ENCODE results near the gene ARHGAP18.

ARHGAP18 gene

GRCh38 chr6:129648819-129649491 lies 61.0 kb downstream of the ARHGAP18 start:
- Histone ChIP-seq H3K4me3 (ENCODE audit: low read depth in 1 of 5, low read length in 5 of 5) (no peak overlapping the region), H3K9me3 (ENCODE audit: control insufficient read depth in 5 of 5, low read length in 5 of 5) (no peaks in the 10 kb centered on the region), H3K27me3 (ENCODE audit: control insufficient read depth in 5 of 5, insufficient read depth in 4 of 5, low read length in 5 of 5) (no peaks in the 10 kb centered on the region), H3K9ac (ENCODE audit: low read length in 5 of 5) (no peak overlapping the region), H3K4me1 (ENCODE audit: control insufficient read depth in 5 of 5, insufficient read depth in 5 of 5, low read length in 5 of 5) (peaks cover 3 to 58% (median 29%) of the 10 kb centered on the region in 5 donors), H3K27ac (ENCODE audit: low read depth, low read length) (peak overlapping the region; percentile 8), H3K36me3 (ENCODE audit: control insufficient read depth in 5 of 5, insufficient read depth in 5 of 5, low read length in 5 of 5) (no peaks in the 10 kb centered on the region)

- Histone ChIP-seq H3K27ac (ENCODE audit: low read depth, low read length) (peak overlapping the region; percentile 60), H3K4me1 (ENCODE audit: control insufficient read depth in 5 of 5, insufficient read depth in 5 of 5, low read length in 5 of 5) (peaks cover 3 to 59% (median 29%) of the 10 kb centered on the region in 5 donors), H3K9ac (ENCODE audit: low read length in 5 of 5) (no peak overlapping the region), H3K36me3 (ENCODE audit: control insufficient read depth in 5 of 5, insufficient read depth in 5 of 5, low read length in 5 of 5) (no peaks in the 10 kb centered on the region), H3K9me3 (ENCODE audit: control insufficient read depth in 5 of 5, low read length in 5 of 5) (no peaks in the 10 kb centered on the region), H3K27me3 (ENCODE audit: control insufficient read depth in 5 of 5, insufficient read depth in 4 of 5, low read length in 5 of 5) (no peaks in the 10 kb centered on the region), H3K4me3 (ENCODE audit: low read depth in 1 of 5, low read length in 5 of 5) (peak overlapping the region in 2 of 5 donors; percentile 37 to 58)
These were observed 62.9 kb downstream of the ARHGAP18 start for GRCh38 chr6:129647044-129647443.

GRCh38 chr6:129646642-129647041 lies 63.3 kb downstream of the ARHGAP18 start:
- no peaks in the 10 kb centered on the region for H3K27me3 ChIP-seq (ENCODE audit: control insufficient read depth in 5 of 5, insufficient read depth in 4 of 5, low read length in 5 of 5)
- H3K36me3 ChIP-seq (ENCODE audit: control insufficient read depth in 5 of 5, insufficient read depth in 5 of 5, low read length in 5 of 5), result no peaks in the 10 kb centered on the region
- peaks cover 3 to 59% (median 29%) of the 10 kb centered on the region in 5 donors for H3K4me1 ChIP-seq (ENCODE audit: control insufficient read depth in 5 of 5, insufficient read depth in 5 of 5, low read length in 5 of 5)
- H3K9ac ChIP-seq (ENCODE audit: low read length in 5 of 5), result peak overlapping the region in 1 of 5 donors; percentile 57
- peak overlapping the region; percentile 60 for H3K27ac ChIP-seq (ENCODE audit: low read depth, low read length)
- H3K4me3 ChIP-seq (ENCODE audit: low read depth in 1 of 5, low read length in 5 of 5), result peak overlapping the region in 3 of 5 donors; percentile 21 to 58 (median 37)
- H3K9me3 ChIP-seq (ENCODE audit: control insufficient read depth in 5 of 5, low read length in 5 of 5), result no peaks in the 10 kb centered on the region

DNA sequence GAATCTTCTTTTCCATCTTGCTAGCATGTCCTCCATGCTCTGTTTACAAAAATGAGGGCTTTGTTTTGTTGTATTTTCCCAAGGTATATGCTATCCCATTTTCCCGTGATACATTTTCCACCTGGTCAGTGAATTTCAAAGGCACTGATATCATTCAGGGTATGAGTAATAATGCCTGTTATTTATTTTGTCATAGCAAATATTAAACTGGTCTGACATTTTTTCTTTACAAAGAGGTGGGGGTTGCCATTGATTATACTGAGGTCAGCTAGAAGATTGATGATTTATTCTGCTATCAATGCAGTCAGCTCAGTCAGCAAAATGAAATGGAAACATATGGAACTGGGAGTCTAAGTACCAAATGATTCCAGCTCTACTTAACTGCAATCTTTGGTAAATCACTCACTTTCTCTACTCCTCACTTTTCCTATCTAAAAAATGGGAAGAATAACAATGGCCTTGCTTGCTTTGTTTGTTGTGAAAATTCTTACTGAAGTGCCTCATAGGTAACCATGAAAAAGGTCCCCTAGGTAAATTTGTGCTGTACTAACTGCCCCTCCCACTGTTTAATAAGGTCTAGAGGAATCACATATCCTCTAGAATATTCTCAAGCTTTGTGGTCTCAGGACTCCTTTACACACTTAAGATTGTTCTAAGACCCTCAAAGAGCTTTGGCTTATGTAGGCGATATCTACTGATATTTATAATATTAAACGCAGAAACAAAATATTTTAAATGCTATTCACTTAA lies 64.0 kb downstream of the ARHGAP18 start:
- H3K27me3 ChIP-seq (ENCODE audit: control insufficient read depth in 5 of 5, insufficient read depth in 4 of 5, low read length in 5 of 5), result no peaks in the 10 kb centered on the region
- peak overlapping the region; percentile 60 for H3K27ac ChIP-seq (ENCODE audit: low read depth, low read length)
- H3K9ac ChIP-seq (ENCODE audit: low read length in 5 of 5), result peak overlapping the region in 2 of 5 donors; percentile 14 to 57
- peaks cover 3 to 53% (median 29%) of the 10 kb centered on the region in 5 donors for H3K4me1 ChIP-seq (ENCODE audit: control insufficient read depth in 5 of 5, insufficient read depth in 5 of 5, low read length in 5 of 5)
- peaks cover 0 to 3% (median 0%) of the 10 kb centered on the region in 5 donors for H3K36me3 ChIP-seq (ENCODE audit: control insufficient read depth in 5 of 5, insufficient read depth in 5 of 5, low read length in 5 of 5)
- no peak overlapping the region for H3K4me3 ChIP-seq (ENCODE audit: low read depth in 1 of 5, low read length in 5 of 5)
- no peaks in the 10 kb centered on the region for H3K9me3 ChIP-seq (ENCODE audit: control insufficient read depth in 5 of 5, low read length in 5 of 5)

- Histone ChIP-seq H3K9ac (ENCODE audit: low read length in 5 of 5) (peak overlapping the region in 1 of 5 donors; percentile 14), H3K4me3 (ENCODE audit: low read depth in 1 of 5, low read length in 5 of 5) (no peak overlapping the region), H3K9me3 (ENCODE audit: control insufficient read depth in 5 of 5, low read length in 5 of 5) (no peaks in the 10 kb centered on the region), H3K36me3 (ENCODE audit: control insufficient read depth in 5 of 5, insufficient read depth in 5 of 5, low read length in 5 of 5) (peaks cover 0 to 9% (median 0%) of the 10 kb centered on the region in 5 donors), H3K4me1 (ENCODE audit: control insufficient read depth in 5 of 5, insufficient read depth in 5 of 5, low read length in 5 of 5) (peaks cover 3 to 47% (median 24%) of the 10 kb centered on the region in 5 donors), H3K27me3 (ENCODE audit: control insufficient read depth in 5 of 5, insufficient read depth in 4 of 5, low read length in 5 of 5) (no peaks in the 10 kb centered on the region), H3K27ac (ENCODE audit: low read depth, low read length) (peak overlapping the region; percentile 60)
These were observed 64.7 kb downstream of the ARHGAP18 start for GRCh38 chr6:129645106-129645829.

DNA sequence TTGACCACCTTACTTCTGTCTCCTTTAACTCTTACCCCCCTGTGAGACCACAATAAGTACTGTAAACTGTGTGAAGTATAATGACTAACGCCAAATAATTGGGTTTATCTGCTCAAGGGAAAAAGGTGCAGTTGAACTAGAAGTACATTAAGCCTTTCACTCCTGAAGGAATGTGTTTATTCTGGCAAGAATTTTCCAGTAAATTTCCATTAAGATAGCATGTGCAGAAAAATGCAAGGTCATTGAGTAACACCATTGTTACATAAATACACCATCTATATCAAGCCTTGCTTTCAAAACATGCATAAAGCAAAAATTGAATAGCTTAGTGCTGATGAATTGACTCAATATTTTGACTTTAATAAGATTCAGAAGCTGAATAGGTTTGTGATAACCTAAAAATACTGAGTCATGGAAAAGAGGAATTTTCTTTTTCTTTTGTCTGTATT lies 65.4 kb downstream of the ARHGAP18 start:
- Histone ChIP-seq H3K4me3 (ENCODE audit: low read depth in 1 of 5, low read length in 5 of 5) (no peak overlapping the region), H3K9ac (ENCODE audit: low read length in 5 of 5) (no peak overlapping the region), H3K36me3 (ENCODE audit: control insufficient read depth in 5 of 5, insufficient read depth in 5 of 5, low read length in 5 of 5) (peaks cover 0 to 9% (median 0%) of the 10 kb centered on the region in 5 donors), H3K9me3 (ENCODE audit: control insufficient read depth in 5 of 5, low read length in 5 of 5) (no peaks in the 10 kb centered on the region), H3K4me1 (ENCODE audit: control insufficient read depth in 5 of 5, insufficient read depth in 5 of 5, low read length in 5 of 5) (peaks cover 3 to 44% (median 22%) of the 10 kb centered on the region in 5 donors), H3K27ac (ENCODE audit: low read depth, low read length) (peak overlapping the region; percentile 60), H3K27me3 (ENCODE audit: control insufficient read depth in 5 of 5, insufficient read depth in 4 of 5, low read length in 5 of 5) (no peaks in the 10 kb centered on the region)

GRCh38 chr6:129643968-129644367 lies 66.0 kb downstream of the ARHGAP18 start:
- Histone ChIP-seq H3K27me3 (ENCODE audit: control insufficient read depth in 5 of 5, insufficient read depth in 4 of 5, low read length in 5 of 5) (no peaks in the 10 kb centered on the region), H3K9me3 (ENCODE audit: control insufficient read depth in 5 of 5, low read length in 5 of 5) (no peaks in the 10 kb centered on the region), H3K9ac (ENCODE audit: low read length in 5 of 5) (no peak overlapping the region), H3K4me3 (ENCODE audit: low read depth in 1 of 5, low read length in 5 of 5) (no peak overlapping the region), H3K36me3 (ENCODE audit: control insufficient read depth in 5 of 5, insufficient read depth in 5 of 5, low read length in 5 of 5) (peaks cover 0 to 9% (median 0%) of the 10 kb centered on the region in 5 donors), H3K4me1 (ENCODE audit: control insufficient read depth in 5 of 5, insufficient read depth in 5 of 5, low read length in 5 of 5) (peaks cover 3 to 44% (median 22%) of the 10 kb centered on the region in 5 donors), H3K27ac (ENCODE audit: low read depth, low read length) (peak overlapping the region; percentile 60)

DNA sequence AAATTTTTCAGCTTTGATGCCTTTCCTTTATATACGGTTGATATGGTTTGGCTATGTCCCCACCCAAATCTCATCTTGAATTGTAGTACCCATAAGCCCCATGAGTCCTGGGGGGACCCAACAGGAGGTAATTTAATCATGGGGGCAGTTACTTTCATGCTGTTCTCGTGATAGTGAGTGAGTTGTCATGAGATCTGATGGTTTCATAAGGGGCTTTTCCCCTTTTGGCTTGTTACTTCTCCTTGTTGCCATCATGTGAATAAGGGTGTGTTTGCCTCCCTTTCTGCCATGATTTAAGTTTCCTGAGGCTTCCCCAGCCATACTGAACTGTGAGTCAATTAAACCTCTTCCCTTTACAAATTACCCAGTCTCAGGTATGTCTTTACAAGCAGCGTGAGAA lies 66.8 kb downstream of the ARHGAP18 start:
- no peak overlapping the region for H3K9ac ChIP-seq (ENCODE audit: low read length in 5 of 5)
- H3K27ac ChIP-seq (ENCODE audit: low read depth, low read length), result peak overlapping the region; percentile 60
- peaks cover 3 to 46% (median 22%) of the 10 kb centered on the region in 5 donors for H3K4me1 ChIP-seq (ENCODE audit: control insufficient read depth in 5 of 5, insufficient read depth in 5 of 5, low read length in 5 of 5)

GRCh38 chr6:129642322-129642721 lies 67.7 kb downstream of the ARHGAP18 start:
- Histone ChIP-seq H3K4me3 (ENCODE audit: low read depth in 1 of 5, low read length in 5 of 5) (no peak overlapping the region), H3K4me1 (ENCODE audit: control insufficient read depth in 5 of 5, insufficient read depth in 5 of 5, low read length in 5 of 5) (peaks cover 3 to 54% (median 29%) of the 10 kb centered on the region in 5 donors), H3K27me3 (ENCODE audit: control insufficient read depth in 5 of 5, insufficient read depth in 4 of 5, low read length in 5 of 5) (no peaks in the 10 kb centered on the region), H3K36me3 (ENCODE audit: control insufficient read depth in 5 of 5, insufficient read depth in 5 of 5, low read length in 5 of 5) (peaks cover 1 to 12% (median 6%) of the 10 kb centered on the region in 5 donors), H3K9me3 (ENCODE audit: control insufficient read depth in 5 of 5, low read length in 5 of 5) (no peaks in the 10 kb centered on the region), H3K27ac (ENCODE audit: low read depth, low read length) (no peak overlapping the region), H3K9ac (ENCODE audit: low read length in 5 of 5) (no peak overlapping the region)

More for the DNA sequence above, 66.8 kb downstream of the ARHGAP18 start:
- no peak overlapping the region for H3K4me3 ChIP-seq (ENCODE audit: low read depth in 1 of 5, low read length in 5 of 5)
- H3K27me3 ChIP-seq (ENCODE audit: control insufficient read depth in 5 of 5, insufficient read depth in 4 of 5, low read length in 5 of 5), result no peaks in the 10 kb centered on the region
- H3K9me3 ChIP-seq (ENCODE audit: control insufficient read depth in 5 of 5, low read length in 5 of 5), result no peaks in the 10 kb centered on the region
- H3K36me3 ChIP-seq (ENCODE audit: control insufficient read depth in 5 of 5, insufficient read depth in 5 of 5, low read length in 5 of 5), result peaks cover 0 to 9% (median under 1%) of the 10 kb centered on the region in 5 donors

Data from subcutaneous abdominal adipose tissue (tissue), 5 donors.